Lung (tissue), 12 donors: Measurements from ENCODE around the gene GABRG3. TPM values are rescaled to one million over a fixed set of nuclear protein-coding genes. Genes with fewer than 3 reads are reported as not detected.

Source experiments
- ATAC-seq: fragments of 200-7000 bp; cut with Tn5 transposase; one replicate; pipeline ENCODE4 v1.9.1; 2020; ENCODE audit warnings: moderate number of reproducible peaks; ENCODE audit not compliant: insufficient read depth, low FRiP score
- DNase-seq, 3 donors: peaks; one replicate each; pipeline ENCODE4 v3.0.0-alpha.2; 2013 to 2017
- H3K27ac ChIP-seq, 2 donors: one replicate each; pipeline ENCODE4 v1.5.1; 2013; ENCODE audit warnings: mild to moderate bottlenecking in 2 of 2, moderate library complexity in 2 of 2, control low read depth in 1 of 2, inconsistent platforms in 1 of 2, low read depth in 1 of 2, low read length in 1 of 2
- H3K27me3 ChIP-seq, 3 donors: one replicate each; pipeline ENCODE4 v1.5.1; 2013; ENCODE audit warnings: low read length in 2 of 3; ENCODE audit not compliant: control insufficient read depth in 3 of 3, insufficient read depth in 3 of 3
- H3K36me3 ChIP-seq, 4 donors: one replicate each; pipeline ENCODE4 v1.5.1; 2013; ENCODE audit warnings: low read length in 4 of 4, mild to moderate bottlenecking in 1 of 4, moderate library complexity in 1 of 4; ENCODE audit not compliant: control insufficient read depth in 4 of 4, insufficient read depth in 4 of 4
- H3K4me1 ChIP-seq, 5 donors: one replicate each; pipeline ENCODE4 v1.5.1; 2013; ENCODE audit warnings: low read length in 5 of 5, mild to moderate bottlenecking in 2 of 5, moderate library complexity in 1 of 5; ENCODE audit not compliant: control insufficient read depth in 5 of 5, insufficient read depth in 5 of 5
- H3K4me3 ChIP-seq: one replicate; pipeline ENCODE4 v1.5.1; 2013; ENCODE audit warnings: mild to moderate bottlenecking, control low read depth, moderate library complexity
- H3K9ac ChIP-seq, 2 donors: one replicate each; pipeline ENCODE4 v1.5.1; 2013; ENCODE audit warnings: low read length in 2 of 2, control low read depth in 1 of 2; ENCODE audit not compliant: insufficient read depth in 1 of 2
- H3K9me3 ChIP-seq, 4 donors: one replicate each; pipeline ENCODE4 v1.5.1; 2013; ENCODE audit warnings: low read length in 3 of 4, mild to moderate bottlenecking in 1 of 4, moderate library complexity in 1 of 4; ENCODE audit not compliant: control insufficient read depth in 4 of 4, insufficient read depth in 3 of 4
- WGBS, 2 donors: extraction: QIAGEN DNeasy Blood & Tissue Kit; methylation state at CpG; one replicate each; pipeline ENCODE4 v1.1.7; 2013; 5-methylcytosine and 5-hydroxymethylcytosine counted together
- polyA plus RNA-seq, 2 donors: library from polyadenylated mRNA; stranded (reverse); fragments of 200-250 nt; gene quantifications; one replicate each; pipeline ENCODE4 v1.2.1, GENCODE V29; 2013
- total RNA-seq, 2 donors: library from RNA; depleted of rRNA in 1 of 2; stranded (reverse); fragments of >200 nt in 1 of 2; gene quantifications; one replicate each; pipeline ENCODE4 v1.2.1, GENCODE V29; 2014 to 2021
- TF ChIP-seq, protein P1 (sequence below): IDR thresholded peaks from 2 replicates; pipeline ENCODE4 v1.5.1; 2012; ENCODE audit warnings: mild to moderate bottlenecking; ENCODE audit errors: control extremely low read depth, extremely low read depth
- donor health status: control.
- donor health status: control.
- donor health status: Bipolar disorder and iron deficiency.
- donor health status: healthy.
- donor health status: DM: yes; HTN: yes; CAD: no.

The GABRG3 gene
- total and polyA plus RNA-seq, 4 donors, result 16.9 TPM; not detected in 3

GRCh38 chr15:27201425-27201824 lies 230.4 kb downstream of the GABRG3 start:
- no peak overlapping the region for H3K27ac ChIP-seq
- peaks cover 0 to 2% (median 0%) of the 10 kb centered on the region in 4 donors for H3K9me3 ChIP-seq
- H3K4me3 ChIP-seq, result no peak overlapping the region
- no peak for DNase-seq
- 83 to 84% methylated on average over 3 of the region's 3 CpGs for WGBS, 2 donors
- H3K9ac ChIP-seq, result no peak overlapping the region
- TF ChIP-seq, protein P1, sequence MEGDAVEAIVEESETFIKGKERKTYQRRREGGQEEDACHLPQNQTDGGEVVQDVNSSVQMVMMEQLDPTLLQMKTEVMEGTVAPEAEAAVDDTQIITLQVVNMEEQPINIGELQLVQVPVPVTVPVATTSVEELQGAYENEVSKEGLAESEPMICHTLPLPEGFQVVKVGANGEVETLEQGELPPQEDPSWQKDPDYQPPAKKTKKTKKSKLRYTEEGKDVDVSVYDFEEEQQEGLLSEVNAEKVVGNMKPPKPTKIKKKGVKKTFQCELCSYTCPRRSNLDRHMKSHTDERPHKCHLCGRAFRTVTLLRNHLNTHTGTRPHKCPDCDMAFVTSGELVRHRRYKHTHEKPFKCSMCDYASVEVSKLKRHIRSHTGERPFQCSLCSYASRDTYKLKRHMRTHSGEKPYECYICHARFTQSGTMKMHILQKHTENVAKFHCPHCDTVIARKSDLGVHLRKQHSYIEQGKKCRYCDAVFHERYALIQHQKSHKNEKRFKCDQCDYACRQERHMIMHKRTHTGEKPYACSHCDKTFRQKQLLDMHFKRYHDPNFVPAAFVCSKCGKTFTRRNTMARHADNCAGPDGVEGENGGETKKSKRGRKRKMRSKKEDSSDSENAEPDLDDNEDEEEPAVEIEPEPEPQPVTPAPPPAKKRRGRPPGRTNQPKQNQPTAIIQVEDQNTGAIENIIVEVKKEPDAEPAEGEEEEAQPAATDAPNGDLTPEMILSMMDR, result no peak
- H3K4me1 ChIP-seq, result no peaks in the 10 kb centered on the region
- no peaks in the 10 kb centered on the region for H3K36me3 ChIP-seq
- no peaks in the 10 kb centered on the region for H3K27me3 ChIP-seq
- ATAC-seq, result no peak

DNA sequence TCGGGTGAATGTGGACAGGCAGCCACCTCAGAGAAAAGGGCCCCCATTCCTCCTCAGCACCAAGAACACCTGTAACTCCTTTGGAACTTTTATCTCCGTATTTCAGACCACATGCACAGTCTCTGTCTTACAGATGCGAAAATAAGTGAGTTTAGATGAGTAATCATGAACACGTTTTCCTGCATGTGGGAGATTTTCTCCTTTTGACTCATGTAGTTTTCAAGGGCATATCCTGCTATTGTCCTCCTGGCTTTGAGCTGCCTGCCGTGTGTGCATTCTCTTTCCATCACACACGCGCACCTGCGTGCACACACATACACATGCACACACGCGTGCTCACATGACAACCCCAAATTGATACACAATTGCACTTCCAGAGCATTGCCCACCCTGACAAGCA lies 239.2 kb downstream of the GABRG3 start:
- Histone ChIP-seq H3K36me3 (no peaks in the 10 kb centered on the region), H3K9me3 (peaks cover 0 to 17% (median 0%) of the 10 kb centered on the region in 4 donors), H3K4me1 (peaks cover 0 to 17% (median 0%) of the 10 kb centered on the region in 5 donors), H3K27ac (no peak overlapping the region), H3K4me3 (no peak overlapping the region), H3K9ac (no peak overlapping the region), H3K27me3 (no peaks in the 10 kb centered on the region)
- whole genome bisulfite sequencing, 2 donors, result 87 to 89% methylated on average over 10 of the region's 10 CpGs
- TF ChIP-seq, protein P1, result no peak
- DNase-seq, result no peak
- ATAC-seq, result no peak

DNA sequence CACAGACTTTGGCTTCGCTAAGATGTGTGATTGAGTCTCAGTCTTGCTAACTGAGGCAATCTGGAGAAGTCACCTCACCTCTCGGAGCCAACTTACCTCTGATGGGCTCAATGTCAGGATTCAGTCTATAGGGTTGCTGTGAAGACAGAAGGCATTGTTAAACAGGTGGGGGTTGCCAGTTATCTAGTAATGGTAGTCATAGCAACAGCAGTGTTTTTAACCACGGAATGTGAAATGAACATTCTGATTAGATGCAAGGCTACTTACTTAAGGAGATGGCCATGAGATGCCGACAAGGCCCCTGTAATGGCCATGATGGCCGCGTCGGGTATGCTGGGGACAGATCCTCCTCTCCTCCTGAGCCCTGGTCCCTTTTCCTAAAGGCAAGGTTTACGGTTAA lies 243.1 kb downstream of the GABRG3 start:
- Histone ChIP-seq H3K27me3 (no peaks in the 10 kb centered on the region), H3K9me3 (peaks cover 0 to 9% (median 0%) of the 10 kb centered on the region in 4 donors), H3K36me3 (no peaks in the 10 kb centered on the region), H3K4me1 (peaks cover 0 to 24% (median 0%) of the 10 kb centered on the region in 5 donors), H3K9ac (no peak overlapping the region), H3K27ac (no peak overlapping the region), H3K4me3 (no peak overlapping the region)
- ATAC-seq (no peak), DNase-seq (no peak)
- TF ChIP-seq, protein P1, result no peak
- WGBS, 2 donors, result 88 to 94% methylated on average over 8 of the region's 8 CpGs

- Histone ChIP-seq H3K27me3 (no peaks in the 10 kb centered on the region), H3K36me3 (no peaks in the 10 kb centered on the region), H3K9me3 (peaks cover 0 to 5% (median 0%) of the 10 kb centered on the region in 4 donors), H3K9ac (no peak overlapping the region), H3K4me3 (no peak overlapping the region), H3K4me1 (peaks cover 0 to 24% (median 0%) of the 10 kb centered on the region in 5 donors), H3K27ac (no peak overlapping the region)
- DNase-seq (peak in 2 of 3 donors; percentile 68 to 81), ATAC-seq (no peak)
- 81 to 84% methylated on average over 3 of the region's 3 CpGs for WGBS, 2 donors
- TF ChIP-seq, protein P1, result no peak
These were observed 244.0 kb downstream of the GABRG3 start for GRCh38 chr15:27214961-27215360.
